Measurements from ENCODE around the gene LRRC37A2.
"Not testable (repeated sequence)": the region's sequence is repeated elsewhere in the genome, so short reads cannot be mapped to it uniquely, and the experiment has no call there.

GRCh38 chr17:46467618-46468017, 44.6 kb upstream of the LRRC37A2 start:
- TF ChIP-seq CTCF, POLR2A, EP300 (IDR thresholded peaks at IDR 0.05): not testable (repeated sequence)

Data from tibial nerve (tissue), 4 donors.